Tibial nerve (tissue), 4 donors: Measurements from ENCODE around the gene NLRP3.

ENCODE experiments used
- CTCF ChIP-seq, 5 experiments: fragments of 200-600 bp in 3 of 5; fragments of 450-650 bp in 2 of 5; sonication (generic) in 3 of 5; IDR thresholded peaks; one replicate each; pipeline ENCODE4 v1.5.1; 2016 to 2019; ENCODE audit warnings: antibody characterized with exemption in 5 of 5, mild to moderate bottlenecking in 3 of 5, moderate library complexity in 2 of 5
- EP300 ChIP-seq, 2 donors: sonication (generic); formaldehyde crosslinking; IDR thresholded peaks; one replicate each; pipeline ENCODE4 v1.6.1; 2017; ENCODE audit warnings: antibody characterized with exemption in 2 of 2, mild to moderate bottlenecking in 1 of 2
- POLR2A ChIP-seq, 2 donors: fragments of 450-650 bp; IDR thresholded peaks; one replicate each; pipeline ENCODE4 v1.6.1; 2017; ENCODE audit warnings: antibody characterized with exemption in 2 of 2, mild to moderate bottlenecking in 2 of 2, moderate library complexity in 2 of 2

- no peak for TF ChIP-seq CTCF (IDR thresholded peaks at IDR 0.05)
- no peak for TF ChIP-seq POLR2A (IDR thresholded peaks at IDR 0.05)
- no peak for TF ChIP-seq EP300 (IDR thresholded peaks at IDR 0.05)
Observed at GRCh38 chr1:247482747-247483146, 66.8 kb downstream of the NLRP3 start.
